GM21825 (cell line): ENCODE measurements around the gene NOL12.

Experiments
- ATAC-seq: cut with Tn5 transposase; IDR thresholded peaks from one replicate; pipeline ENCODE4 v1.9.1; 2021; ENCODE audit warnings: mild to moderate bottlenecking, moderate library complexity; ENCODE audit not compliant: unreplicated experiment

The NOL12 gene

DNA sequence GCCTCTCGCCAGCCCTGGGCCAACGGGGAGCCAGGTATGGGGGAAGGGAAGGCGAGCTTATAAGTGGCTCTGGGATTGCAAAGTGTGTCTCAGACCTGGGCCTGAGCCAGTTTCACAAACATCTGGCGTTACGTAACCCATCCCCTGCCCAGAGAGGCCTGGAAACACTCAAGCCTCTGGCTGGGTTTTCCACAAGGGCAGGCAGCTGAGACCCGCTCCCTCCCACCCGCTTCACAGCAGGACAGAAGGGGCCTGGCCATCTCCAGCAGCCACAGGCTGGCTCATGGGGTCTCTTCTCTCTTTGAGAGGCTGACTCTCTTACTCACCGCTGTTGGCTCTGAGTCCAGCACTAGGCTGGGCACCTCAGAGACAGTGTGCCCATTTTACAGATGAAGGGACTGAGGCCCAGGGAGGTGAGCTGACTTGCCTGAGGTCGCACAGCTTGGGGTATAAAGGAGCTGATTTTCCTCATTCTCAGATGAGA is 55.2 kb downstream of the NOL12 start:
- ATAC-seq, result no peak

DNA sequence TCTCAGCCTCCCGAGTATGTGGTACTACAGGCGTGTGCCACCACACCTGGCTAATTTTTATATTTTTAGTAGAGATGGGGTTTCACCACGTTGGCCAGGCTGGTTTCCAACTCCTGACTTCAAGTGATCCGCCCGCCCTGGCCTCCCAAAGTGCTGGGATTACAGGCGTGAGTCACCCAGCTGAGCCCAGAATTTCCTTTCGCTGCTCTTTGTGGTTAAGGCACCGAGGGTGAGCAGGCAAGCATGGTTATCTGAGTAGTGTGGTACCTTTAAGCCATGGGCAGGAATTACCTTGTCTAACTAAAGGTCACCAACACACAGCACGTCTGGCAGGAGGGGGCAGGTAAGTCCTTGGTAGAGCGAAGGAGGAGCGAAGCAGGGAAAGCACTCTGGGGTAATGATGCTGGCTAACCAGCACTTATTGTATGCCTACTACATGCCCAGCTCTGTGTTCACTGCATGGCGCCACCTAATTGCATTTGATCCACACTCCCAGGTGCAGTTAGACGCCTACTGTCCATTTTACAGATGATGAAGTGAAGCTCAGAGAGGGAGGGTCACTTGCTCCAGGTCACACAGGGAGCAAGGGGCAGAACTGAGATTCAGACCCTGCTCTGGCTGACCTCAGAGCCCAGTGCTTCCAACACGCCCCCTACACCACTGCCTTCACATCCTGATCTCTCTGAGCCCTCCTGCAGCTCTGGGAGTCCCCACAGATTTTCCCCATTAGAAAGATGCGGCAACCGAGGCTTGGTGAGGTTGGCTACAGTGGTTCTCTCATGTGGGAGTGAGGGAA is 56.4 kb downstream of the NOL12 start:
- ATAC-seq, result no peak
